HCT116 (cell line): ENCODE data around the gene C9orf50. TPM values are rescaled to one million over a fixed set of nuclear protein-coding genes. Genes with fewer than 3 reads are reported as not detected.

Experiments
- ATAC-seq: fragments of 200-7000 bp; cut with Tn5 transposase; 2 replicates; pipeline ENCODE4 v1.9.1; 2020; ENCODE audit warnings: mild to moderate bottlenecking, moderate library complexity
- BruUV-seq: library from RNA; stranded (reverse); fragments of 400-500 nt; replicated peaks from 2 replicates; lab custom pipeline; 2021; lab: Mats Ljungman, UMichigan
- CTCF ChIA-PET: fragments of 300-600 bp; sonication (Branson Sonifier 250); formaldehyde crosslinking; loops from one replicate; lab custom pipeline; 2021; ENCODE audit warnings: antibody characterized with exemption; lab: Charles Lee
- POLR2A ChIA-PET: fragments of 300-600, 350-600 bp; sonication (Branson Sonifier 250); formaldehyde crosslinking; loops from one replicate; lab custom pipeline; 2021; ENCODE audit warnings: antibody characterized with exemption; lab: Charles Lee
- RAD21 ChIA-PET, 2 experiments: fragments of 300-600 bp; sonication (Branson Sonifier 250); formaldehyde crosslinking; loops; one replicate each; lab custom pipeline; 2023; ENCODE audit warnings: low total read pairs in 2 of 2; ENCODE audit not compliant: uncharacterized antibody in 2 of 2, unreplicated experiment in 2 of 2, low non-redundant PET in 1 of 2; lab: Charles Lee
- DNase-seq: peaks from one replicate; pipeline ENCODE4 v3.0.0-alpha.2; 2010; ENCODE audit warnings: low read depth, low spot score
- H2AFZ ChIP-seq: fragments of 200-600 bp; shearing (Covaris generic), sonication (generic); 2 replicates; pipeline ENCODE4 v1.6.1; 2017; ENCODE audit warnings: low read depth, mixed run types, mixed read lengths, antibody characterized with exemption, low read length; ENCODE audit not compliant: poor library complexity, severe bottlenecking
- H3K27ac ChIP-seq: 2 replicates; pipeline ENCODE4 v1.5.1; 2012; ENCODE audit warnings: low read depth, low read length
- H3K27me3 ChIP-seq: fragments of 200-600 bp; sonication (generic); 2 replicates; pipeline ENCODE4 v1.6.1; 2016; ENCODE audit warnings: mixed run types, low read length, mixed read lengths; ENCODE audit not compliant: insufficient read depth
- H3K36me3 ChIP-seq, 2 experiments: fragments of 200-500 bp in 1 of 2; fragments of 200-600 bp in 1 of 2; sonication (Bioruptor generic) in 1 of 2; sonication (generic) in 1 of 2; 2 replicates each; pipeline versions ENCODE4 v1.5.1 to v1.6.1; 2014 to 2016; ENCODE audit warnings: low read length in 2 of 2, inconsistent platforms in 1 of 2, mixed read lengths in 1 of 2, mixed run types in 1 of 2; ENCODE audit not compliant: insufficient read depth in 2 of 2, control insufficient read depth in 1 of 2
- H3K4me1 ChIP-seq, 2 experiments: fragments of 200-600 bp in 1 of 2; sonication (generic) in 1 of 2; 2 replicates each; pipeline versions ENCODE4 v1.5.1 to v1.6.1; 2012 to 2017; ENCODE audit warnings: low read length in 2 of 2, inconsistent platforms in 1 of 2, mild to moderate bottlenecking in 1 of 2, mixed read lengths in 1 of 2, mixed run types in 1 of 2, moderate library complexity in 1 of 2; ENCODE audit not compliant: insufficient read depth in 2 of 2, control insufficient read depth in 1 of 2
- H3K4me2 ChIP-seq: fragments of 200-600 bp; sonication (generic); 2 replicates; pipeline ENCODE4 v1.6.1; 2017; ENCODE audit warnings: mixed run types, low read length, mixed read lengths
- H3K4me3 ChIP-seq, 2 experiments: fragments of 200-600 bp in 1 of 2; sonication (generic) in 1 of 2; replicated peaks in 1 of 2; 2 replicates each; pipeline ENCODE4 v1.5.1; 2011 to 2016; ENCODE audit warnings: low read length in 2 of 2, control low read depth in 1 of 2, low read depth in 1 of 2, mild to moderate bottlenecking in 1 of 2, mixed read lengths in 1 of 2, mixed run types in 1 of 2
- H3K79me2 ChIP-seq: fragments of 200-600 bp; sonication (generic); 2 replicates; pipeline ENCODE4 v1.6.1; 2017; ENCODE audit warnings: mild to moderate bottlenecking, mixed run types, low read length, moderate library complexity, mixed read lengths; ENCODE audit not compliant: insufficient read depth
- H3K9ac ChIP-seq: fragments of 200-600 bp; sonication (generic); 2 replicates; pipeline ENCODE4 v1.6.1; 2016; ENCODE audit warnings: low read length, mixed read lengths
- H3K9me2 ChIP-seq: fragments of 200-600 bp; sonication (generic), shearing (Covaris generic); 2 replicates; pipeline ENCODE4 v1.6.1; 2017; ENCODE audit warnings: mixed run types, mild to moderate bottlenecking, moderate library complexity; ENCODE audit not compliant: insufficient read depth
- H3K9me3 ChIP-seq, 2 experiments: fragments of 200-500 bp in 1 of 2; fragments of 200-600 bp in 1 of 2; sonication (Bioruptor generic) in 1 of 2; sonication (generic) in 1 of 2; 2 replicates each; pipeline ENCODE4 v1.6.1; 2014 to 2017; ENCODE audit warnings: low read length in 2 of 2, mixed read lengths in 2 of 2, inconsistent platforms in 1 of 2, low read depth in 1 of 2, mild to moderate bottlenecking in 1 of 2, mixed run types in 1 of 2, moderate library complexity in 1 of 2; ENCODE audit not compliant: control insufficient read depth in 1 of 2, insufficient read depth in 1 of 2
- H4K20me1 ChIP-seq: fragments of 200-600 bp; sonication (generic), shearing (Covaris generic); 2 replicates; pipeline ENCODE4 v1.6.1; 2017; ENCODE audit warnings: mixed run types, mild to moderate bottlenecking, moderate library complexity; ENCODE audit not compliant: insufficient read depth
- ATF3 ChIP-seq: IDR thresholded peaks from 2 replicates; pipeline ENCODE4 v1.6.1; 2012
- CEBPB ChIP-seq: IDR thresholded peaks from 2 replicates; pipeline ENCODE4 v1.6.1; 2012; ENCODE audit warnings: low read depth
- EGR1 ChIP-seq: IDR thresholded peaks from 2 replicates; pipeline ENCODE4 v1.6.1; 2012; ENCODE audit warnings: low read depth
- ELF1 ChIP-seq: IDR thresholded peaks from 2 replicates; pipeline ENCODE4 v1.6.1; 2012; ENCODE audit warnings: low read depth, borderline replicate concordance
- EZH2 ChIP-seq: fragments of 200-600 bp; sonication (generic); IDR thresholded peaks from 2 replicates; pipeline ENCODE4 v1.6.1; 2017; ENCODE audit warnings: antibody characterized with exemption, mixed run types
- FOSL1 ChIP-seq: IDR thresholded peaks from 2 replicates; pipeline ENCODE4 v1.6.1; 2012; ENCODE audit warnings: low read depth
- JUND ChIP-seq: IDR thresholded peaks from 2 replicates; pipeline ENCODE4 v1.6.1; 2012
- MAX ChIP-seq: IDR thresholded peaks from 2 replicates; pipeline ENCODE4 v1.6.1; 2012
- POLR2A ChIP-seq: IDR thresholded peaks from 2 replicates; pipeline ENCODE4 v1.7.0; 2011; ENCODE audit warnings: borderline replicate concordance; ENCODE audit not compliant: insufficient read depth, insufficient read length; ENCODE audit errors: extremely low read depth
- POLR2AphosphoS5 ChIP-seq: IDR thresholded peaks from 2 replicates; pipeline ENCODE4 v1.6.1; 2011; ENCODE audit warnings: mild to moderate bottlenecking, low read depth, low read length, moderate library complexity
- RAD21 ChIP-seq: IDR thresholded peaks from 2 replicates; pipeline ENCODE4 v1.6.1; 2012; ENCODE audit warnings: low read depth, mild to moderate bottlenecking
- REST ChIP-seq: IDR thresholded peaks from 2 replicates; pipeline ENCODE4 v1.6.1; 2012; ENCODE audit warnings: low read depth
- SIN3A ChIP-seq: IDR thresholded peaks from 2 replicates; pipeline ENCODE4 v1.6.1; 2012; ENCODE audit warnings: low read depth
- SP1 ChIP-seq: IDR thresholded peaks from 2 replicates; pipeline ENCODE4 v1.6.1; 2012; ENCODE audit warnings: low read depth
- SRF ChIP-seq: IDR thresholded peaks from 2 replicates; pipeline ENCODE4 v1.6.1; 2012; ENCODE audit warnings: low read depth
- YY1 ChIP-seq: IDR thresholded peaks from 2 replicates; pipeline ENCODE4 v1.6.1; 2011; ENCODE audit warnings: low read length, low read depth, moderate library complexity, mild to moderate bottlenecking; ENCODE audit not compliant: insufficient replicate concordance; ENCODE audit errors: extremely low read depth
- ZBTB33 ChIP-seq: IDR thresholded peaks from 2 replicates; pipeline ENCODE4 v1.6.1; 2011; ENCODE audit warnings: mild to moderate bottlenecking, low read length, moderate library complexity; ENCODE audit not compliant: insufficient replicate concordance; ENCODE audit errors: extremely low read depth
- ZFX ChIP-seq: fragments of 450-650 bp; IDR thresholded peaks from 2 replicates; pipeline ENCODE4 v1.6.1; 2017
- ZNF274 ChIP-seq: fragments of 200-500 bp; sonication (Bioruptor generic); IDR thresholded peaks from 2 replicates; pipeline ENCODE4 v1.6.1; 2014; ENCODE audit warnings: mild to moderate bottlenecking, low read depth, low read length, inconsistent platforms
- intact Hi-C: fragments of 100-400 bp; cut with micrococcal nuclease; formaldehyde crosslinking; loops from 2 replicates; pipeline ENCODE4 v1.10.0; 2022
- total RNA-seq: library from RNA; stranded (reverse); gene quantifications from one replicate; pipeline ENCODE4 v1.2.1, GENCODE V29; 2021; ENCODE audit not compliant: unreplicated experiment

The C9orf50 gene
- total RNA-seq, 1 experiment from 2014 or later = not detected

- no peak for TF ChIP-seq RAD21
- TF ChIP-seq MAX = no peak
- no peak for TF ChIP-seq ATF3
- TF ChIP-seq SP1 = no peak
- no peak for TF ChIP-seq ZFX
- no peak for TF ChIP-seq REST
- TF ChIP-seq POLR2AphosphoS5 = no peak
- no peak for TF ChIP-seq YY1
- TF ChIP-seq FOSL1 = no peak
- no peak for TF ChIP-seq JUND
- TF ChIP-seq CEBPB = no peak
- no peak for TF ChIP-seq ELF1
- no peak for TF ChIP-seq ZNF274
- TF ChIP-seq SRF = no peak
- no peak for TF ChIP-seq SIN3A
- no peak for TF ChIP-seq POLR2A
- no peak for TF ChIP-seq ZBTB33
- no peak for TF ChIP-seq EGR1
- no peak for TF ChIP-seq EZH2
- H3K4me3 ChIP-seq = no peak overlapping the region
- H3K27me3 ChIP-seq = no peaks in the 10 kb centered on the region
- no peaks in the 10 kb centered on the region for H3K36me3 ChIP-seq
- H3K79me2 ChIP-seq = peaks cover 20% of the 10 kb centered on the region
- intact Hi-C loops = loop anchor here (5.0 kb wide), 1 partner anchor 82 kb away; no protein-coding TSS in a partner anchor
- H3K27ac ChIP-seq = no peak overlapping the region
- ChIA-PET RAD21 (interaction anchor here in 1 of 2 experiments (0.6 kb wide), 1 partner anchor 309 kb away, joined by 4 read pairs; no protein-coding TSS in a partner anchor), POLR2A (no interaction called here), CTCF (no interaction called here)
- H3K9me3 ChIP-seq = no peaks in the 10 kb centered on the region
- DNase-seq = no peak
- H2AFZ ChIP-seq = no peak overlapping the region
- no peaks in the 10 kb centered on the region for H4K20me1 ChIP-seq
- ATAC-seq = no peak
- H3K4me2 ChIP-seq = no peak overlapping the region
- H3K9ac ChIP-seq = no peak overlapping the region
- no TSS peak for BruUV-seq
- no peaks in the 10 kb centered on the region for H3K9me2 ChIP-seq
- peaks cover 10 to 17% of the 10 kb centered on the region in 2 experiments; a peak in 3 of 4 replicates for H3K4me1 ChIP-seq
Observed at GRCh38 chr9:129644902-129645301, 24.0 kb upstream of the C9orf50 start.
